GM12878 (cell line): Measurements from ENCODE around the gene SLC39A13. TPM values are rescaled to one million over a fixed set of nuclear protein-coding genes. Genes with fewer than 3 reads are reported as not detected.

Source experiments
- ASH2L ChIP-seq: fragments of 300-600, 200-600 bp; sonication (generic); IDR thresholded peaks from 2 replicates; pipeline ENCODE4 v1.6.1; 2017; ENCODE audit warnings: low read depth, mild to moderate bottlenecking, borderline replicate concordance
- CBFB ChIP-seq: IDR thresholded peaks from 2 replicates; pipeline ENCODE4 v1.6.1; 2016; ENCODE audit warnings: antibody characterized with exemption, low read depth
- CEBPB ChIP-seq, 2 experiments: fragments of 150-350 bp in 1 of 2; IDR thresholded peaks; 2 replicates each; pipeline ENCODE4 v1.6.1; 2012 to 2014; ENCODE audit warnings: low read depth in 2 of 2, low read length in 2 of 2, borderline replicate concordance in 1 of 2, inconsistent platforms in 1 of 2
- CHD2 ChIP-seq: IDR thresholded peaks from 2 replicates; pipeline ENCODE4 v1.6.1; 2011; ENCODE audit warnings: low read depth, low read length, improper control_type of control experiment, borderline replicate concordance
- CREB1 ChIP-seq: IDR thresholded peaks from 2 replicates; pipeline ENCODE4 v1.6.1; 2012; ENCODE audit warnings: low read depth, mild to moderate bottlenecking, inconsistent platforms
- E4F1 ChIP-seq: fragments of 450-650 bp; IDR thresholded peaks from 2 replicates; pipeline ENCODE4 v1.6.1; 2018; ENCODE audit warnings: borderline replicate concordance, mild to moderate bottlenecking; ENCODE audit not compliant: partially characterized antibody
- ETV6 ChIP-seq, 2 experiments: fragments of 450-650 bp in 1 of 2; IDR thresholded peaks in 1 of 2; conservative IDR thresholded peaks in 1 of 2; 2 replicates each; pipeline ENCODE4 v1.6.1; 2014; ENCODE audit warnings: antibody characterized with exemption in 1 of 2, borderline replicate concordance in 1 of 2, low read depth in 1 of 2, mild to moderate bottlenecking in 1 of 2, moderate library complexity in 1 of 2
- FOS ChIP-seq: IDR thresholded peaks from 3 replicates; pipeline ENCODE4 v1.6.1; 2011; ENCODE audit warnings: borderline replicate concordance; ENCODE audit not compliant: insufficient read length; ENCODE audit errors: extremely low read depth
- GATAD2B ChIP-seq: fragments of 450-650 bp; conservative IDR thresholded peaks from 2 replicates; pipeline ENCODE4 v1.6.1; 2017; ENCODE audit warnings: low read depth, mild to moderate bottlenecking, moderate library complexity
- MTA3 ChIP-seq: IDR thresholded peaks from 2 replicates; pipeline ENCODE4 v1.6.1; 2012; ENCODE audit warnings: low read length, inconsistent platforms, borderline replicate concordance
- MYB ChIP-seq: fragments of 150-350 bp; IDR thresholded peaks from 2 replicates; pipeline ENCODE4 v1.6.1; 2014; ENCODE audit warnings: mild to moderate bottlenecking, low read depth, low read length, borderline replicate concordance
- NFIC ChIP-seq: IDR thresholded peaks from 2 replicates; pipeline ENCODE4 v1.6.1; 2012; ENCODE audit warnings: low read depth, mild to moderate bottlenecking, inconsistent platforms, low read length, moderate library complexity
- NFXL1 ChIP-seq: fragments of 450-650 bp; IDR thresholded peaks from 2 replicates; pipeline ENCODE4 v1.6.1; 2017; ENCODE audit warnings: antibody characterized with exemption, mild to moderate bottlenecking, borderline replicate concordance
- NR2F1 ChIP-seq: fragments of 450-650 bp; conservative IDR thresholded peaks from 2 replicates; pipeline ENCODE4 v1.6.1; 2017; ENCODE audit warnings: mild to moderate bottlenecking
- PML ChIP-seq: IDR thresholded peaks from 2 replicates; pipeline ENCODE4 v1.6.1; 2012; ENCODE audit warnings: low read length, inconsistent platforms
- POLR2AphosphoS2 ChIP-seq: IDR thresholded peaks from 2 replicates; pipeline ENCODE4 v1.6.1; 2011; ENCODE audit warnings: low read depth, mild to moderate bottlenecking, low read length, improper control_type of control experiment, moderate library complexity
- RFX5 ChIP-seq: IDR thresholded peaks from 2 replicates; pipeline ENCODE4 v1.6.1; 2011; ENCODE audit warnings: low read depth, low read length, improper control_type of control experiment
- SIN3A ChIP-seq: IDR thresholded peaks from 2 replicates; pipeline ENCODE4 v1.6.1; 2012; ENCODE audit warnings: low read depth, low read length, improper control_type of control experiment
- SMC3 ChIP-seq: IDR thresholded peaks from 2 replicates; pipeline ENCODE4 v1.6.1; 2011; ENCODE audit warnings: low read length, improper control_type of control experiment, borderline replicate concordance
- TARDBP ChIP-seq: IDR thresholded peaks from 2 replicates; pipeline ENCODE4 v1.6.1; 2016; ENCODE audit warnings: borderline replicate concordance
- TCF12 ChIP-seq: IDR thresholded peaks from 2 replicates; pipeline ENCODE4 v1.6.1; 2011; ENCODE audit warnings: low read depth, mild to moderate bottlenecking, low read length
- YY1 ChIP-seq: IDR thresholded peaks from 2 replicates; pipeline ENCODE4 v1.6.1; 2011; ENCODE audit warnings: low read depth, mild to moderate bottlenecking, low read length
- ZNF384 ChIP-seq: IDR thresholded peaks from 2 replicates; pipeline ENCODE4 v1.6.1; 2012; ENCODE audit warnings: low read depth, mild to moderate bottlenecking, low read length, improper control_type of control experiment, borderline replicate concordance
- polyA plus RNA-seq, 11 experiments: library from polyadenylated mRNA; depleted of rRNA in 4 of 11; unstranded in 6 of 11; stranded (reverse) in 5 of 11; fragments of >200 nt; fragmentation: Nextera tagmentation in 4 of 11; fragmentation: Illumina TruSeq in 1 of 11; extraction: Ambion mirVana in 4 of 11; extraction: Trizol in 1 of 11; gene quantifications; 1 replicate in 1 of 11; 2 replicates in 10 of 11; pipeline versions ENCODE4 v1.2.1 to v1.2.3, GENCODE V29; 2011 to 2016; ENCODE audit warnings: inconsistent platforms in 2 of 11, missing spikeins in 2 of 11, low read depth in 1 of 11
- total RNA-seq, 4 experiments: library from RNA; depleted of rRNA in 3 of 4; stranded (reverse); fragments of >200 nt in 3 of 4; fragmentation: Illumina TruSeq in 1 of 4; extraction: Trizol in 1 of 4; gene quantifications; 2 replicates each; pipeline versions ENCODE4 v1.2.1 to v1.2.3, GENCODE V29; 2013 to 2021
- TF ChIP-seq, protein P1 (sequence below): IDR thresholded peaks from 2 replicates; pipeline ENCODE4 v1.6.1; 2011; ENCODE audit warnings: low read depth, mild to moderate bottlenecking, low read length, moderate library complexity, borderline replicate concordance; ENCODE audit errors: extremely low read depth
- TF ChIP-seq, protein P2 (sequence below): fragments of 450-650 bp; IDR thresholded peaks from 2 replicates; pipeline ENCODE4 v1.6.1; 2017; ENCODE audit warnings: antibody characterized with exemption, mild to moderate bottlenecking, moderate library complexity

The SLC39A13 gene
- total and polyA plus RNA-seq, 10 of the 15 experiments (the other 5 are each of a cell fraction or from before 2014, with no cell fraction given) = 0.23 to 19.8 (median 6.3) TPM

DNA sequence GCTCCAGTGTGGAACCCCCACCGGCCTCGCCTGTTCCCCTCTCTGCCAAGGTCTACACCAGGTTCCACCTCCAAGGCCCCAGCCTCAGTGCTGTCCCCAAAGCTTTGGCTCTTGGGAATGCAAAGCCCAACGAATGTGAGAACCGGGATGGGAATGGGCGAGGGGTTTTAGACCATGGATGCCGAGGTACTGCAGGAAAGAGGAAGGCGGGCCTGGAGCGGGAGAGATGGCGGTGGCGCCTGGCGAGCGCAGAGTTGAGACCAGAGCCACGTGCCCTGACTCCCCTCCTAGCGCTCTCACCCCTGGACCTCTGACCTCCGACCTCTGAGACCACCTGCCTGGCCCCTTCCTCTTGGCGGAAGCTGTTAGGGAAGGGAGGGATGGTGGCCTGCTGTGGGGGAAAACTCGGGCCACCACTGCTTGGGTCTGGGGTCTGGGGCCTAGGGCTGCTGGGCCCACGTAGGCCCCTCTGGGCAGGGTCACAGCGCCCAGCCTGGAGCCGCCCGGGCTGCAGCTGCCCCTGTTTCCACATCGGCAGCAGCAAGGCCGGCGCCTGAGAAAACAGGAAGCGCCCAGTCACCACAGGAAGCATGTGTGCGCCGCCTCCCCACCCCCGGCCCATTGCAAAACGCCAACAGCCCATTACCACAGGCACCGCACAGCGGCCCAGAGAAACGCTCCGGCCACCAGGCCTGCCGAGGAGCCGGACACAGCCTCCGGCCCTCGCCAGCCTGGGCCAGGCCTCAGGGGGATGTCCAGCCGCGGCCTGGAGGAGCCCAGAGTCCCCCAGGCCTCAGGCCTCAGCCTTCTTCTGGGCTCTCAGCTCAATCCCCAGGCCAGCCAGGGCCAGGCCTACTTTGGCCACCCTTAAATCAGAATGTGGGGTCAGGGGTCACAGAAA, 13.8 kb upstream of the SLC39A13 start (continued):
- TF ChIP-seq PML = no peak; the same call in 1 of the 2 replicates
- TF ChIP-seq SIN3A = 0 out of 2 replicates have a peak, but pooled peaks have one; percentile 69
- 0 out of 2 replicates have a peak, but pooled peaks have one; percentile 78 for TF ChIP-seq POLR2AphosphoS2
- TF ChIP-seq CHD2 = peak; percentile 61; the same call in 1 of the 2 replicates
- no peak for TF ChIP-seq CEBPB (IDR thresholded peaks at IDR 0.05; ENCODE audit: borderline replicate concordance in 1 of 2, low read depth in 2 of 2, low read length in 2 of 2)
- peak; percentile 72 for TF ChIP-seq NR2F1
- TF ChIP-seq ZNF384 = no peak
- no peak for TF ChIP-seq NFXL1
- TF ChIP-seq CREB1 = no peak; the same call in 1 of the 2 replicates
- TF ChIP-seq E4F1 = peak; percentile 24
- no peak for TF ChIP-seq MYB
- TF ChIP-seq MTA3 = no peak
- peak; percentile 82 for TF ChIP-seq GATAD2B
- no peak for TF ChIP-seq ASH2L
- TF ChIP-seq RFX5 = no peak
- TF ChIP-seq SMC3 = no peak
- peak; percentile 61; the same call in 1 of the 2 replicates for TF ChIP-seq TCF12
- TF ChIP-seq, protein P1, sequence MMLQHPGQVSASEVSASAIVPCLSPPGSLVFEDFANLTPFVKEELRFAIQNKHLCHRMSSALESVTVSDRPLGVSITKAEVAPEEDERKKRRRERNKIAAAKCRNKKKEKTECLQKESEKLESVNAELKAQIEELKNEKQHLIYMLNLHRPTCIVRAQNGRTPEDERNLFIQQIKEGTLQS = no peak
- TF ChIP-seq NFIC = no peak
- peak; percentile 74 for TF ChIP-seq YY1
- no peak for TF ChIP-seq FOS
- TF ChIP-seq ETV6 (conservative IDR thresholded peaks at IDR 0.05 in 1 of 2, IDR thresholded peaks at IDR 0.05 in 1 of 2; ENCODE audit: borderline replicate concordance in 1 of 2, low read depth in 1 of 2) = peak in 1 of 2 experiments; percentile 38; a peak in 1 of 4 replicates
- TF ChIP-seq CBFB = peak; percentile 74; the same call in 1 of the 2 replicates
- peak; percentile 70; the same call in 1 of the 2 replicates for TF ChIP-seq TARDBP
- TF ChIP-seq, protein P2, sequence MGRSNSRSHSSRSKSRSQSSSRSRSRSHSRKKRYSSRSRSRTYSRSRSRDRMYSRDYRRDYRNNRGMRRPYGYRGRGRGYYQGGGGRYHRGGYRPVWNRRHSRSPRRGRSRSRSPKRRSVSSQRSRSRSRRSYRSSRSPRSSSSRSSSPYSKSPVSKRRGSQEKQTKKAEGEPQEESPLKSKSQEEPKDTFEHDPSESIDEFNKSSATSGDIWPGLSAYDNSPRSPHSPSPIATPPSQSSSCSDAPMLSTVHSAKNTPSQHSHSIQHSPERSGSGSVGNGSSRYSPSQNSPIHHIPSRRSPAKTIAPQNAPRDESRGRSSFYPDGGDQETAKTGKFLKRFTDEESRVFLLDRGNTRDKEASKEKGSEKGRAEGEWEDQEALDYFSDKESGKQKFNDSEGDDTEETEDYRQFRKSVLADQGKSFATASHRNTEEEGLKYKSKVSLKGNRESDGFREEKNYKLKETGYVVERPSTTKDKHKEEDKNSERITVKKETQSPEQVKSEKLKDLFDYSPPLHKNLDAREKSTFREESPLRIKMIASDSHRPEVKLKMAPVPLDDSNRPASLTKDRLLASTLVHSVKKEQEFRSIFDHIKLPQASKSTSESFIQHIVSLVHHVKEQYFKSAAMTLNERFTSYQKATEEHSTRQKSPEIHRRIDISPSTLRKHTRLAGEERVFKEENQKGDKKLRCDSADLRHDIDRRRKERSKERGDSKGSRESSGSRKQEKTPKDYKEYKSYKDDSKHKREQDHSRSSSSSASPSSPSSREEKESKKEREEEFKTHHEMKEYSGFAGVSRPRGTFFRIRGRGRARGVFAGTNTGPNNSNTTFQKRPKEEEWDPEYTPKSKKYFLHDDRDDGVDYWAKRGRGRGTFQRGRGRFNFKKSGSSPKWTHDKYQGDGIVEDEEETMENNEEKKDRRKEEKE = no peak
